GM18511 (cell line): ENCODE results near the gene SORCS2.

Experiments used
- ATAC-seq: cut with Tn5 transposase; IDR thresholded peaks from one replicate; pipeline ENCODE4 v1.9.1; 2021; ENCODE audit warnings: mild to moderate bottlenecking, moderate library complexity; ENCODE audit not compliant: unreplicated experiment

The SORCS2 gene

DNA sequence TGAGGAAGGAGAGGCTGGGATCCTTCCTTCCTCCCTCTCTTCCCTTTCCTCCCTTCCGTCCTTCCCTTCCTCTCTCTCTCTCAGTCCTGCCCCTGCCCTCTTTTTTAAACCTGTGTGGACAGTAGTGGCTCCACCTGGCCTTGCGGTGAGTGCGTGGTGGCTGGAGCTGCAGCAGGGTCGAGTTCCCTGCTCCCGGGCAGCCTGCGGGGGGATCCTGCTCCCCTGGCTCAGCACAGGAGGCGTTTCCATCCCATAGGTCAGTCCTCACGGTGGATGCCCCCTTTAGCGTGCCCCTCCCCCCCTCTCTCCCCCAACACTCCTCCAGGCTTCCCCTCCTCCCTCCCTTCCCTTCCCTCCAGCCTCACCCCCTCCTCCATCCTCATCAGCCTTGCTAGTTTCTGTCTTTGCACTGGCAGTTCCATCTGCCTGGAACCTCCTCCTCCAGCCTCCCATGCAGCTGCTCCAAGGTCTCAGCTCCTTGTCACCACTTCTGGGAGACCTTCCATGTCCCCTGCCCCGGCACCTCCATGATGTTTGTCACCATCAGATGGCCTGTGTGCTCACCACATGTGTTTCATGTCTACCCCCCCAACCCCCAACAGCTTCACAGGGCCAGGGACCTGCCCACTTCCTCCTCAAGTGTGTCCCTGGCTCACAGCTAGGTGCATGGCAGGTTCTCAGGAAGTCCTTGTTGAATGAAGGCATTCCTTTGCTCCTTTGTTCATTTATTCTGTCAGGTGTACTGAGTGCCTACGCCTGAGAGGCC, 174.0 kb downstream of the SORCS2 start:
- ATAC-seq = no peak

DNA sequence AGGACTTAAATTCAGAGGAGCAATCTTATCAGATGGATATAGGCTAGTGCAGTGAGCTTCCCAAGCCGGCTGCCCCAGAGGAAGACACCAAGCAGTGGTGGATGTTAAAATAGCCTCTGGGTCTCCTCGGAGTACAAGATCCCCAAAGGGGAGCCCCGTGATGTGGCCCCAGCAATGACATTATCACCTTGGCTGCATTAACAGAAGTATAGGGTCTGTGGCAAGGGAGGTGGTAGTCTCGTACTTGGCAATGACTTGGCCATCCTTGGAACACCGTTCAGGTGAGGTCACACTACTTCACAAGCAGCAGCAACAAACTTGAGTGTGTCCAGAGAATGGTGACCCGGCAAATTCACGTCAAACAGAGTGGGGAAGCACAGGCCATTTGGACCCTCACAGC, 174.6 kb downstream of the SORCS2 start:
- ATAC-seq = no peak

DNA sequence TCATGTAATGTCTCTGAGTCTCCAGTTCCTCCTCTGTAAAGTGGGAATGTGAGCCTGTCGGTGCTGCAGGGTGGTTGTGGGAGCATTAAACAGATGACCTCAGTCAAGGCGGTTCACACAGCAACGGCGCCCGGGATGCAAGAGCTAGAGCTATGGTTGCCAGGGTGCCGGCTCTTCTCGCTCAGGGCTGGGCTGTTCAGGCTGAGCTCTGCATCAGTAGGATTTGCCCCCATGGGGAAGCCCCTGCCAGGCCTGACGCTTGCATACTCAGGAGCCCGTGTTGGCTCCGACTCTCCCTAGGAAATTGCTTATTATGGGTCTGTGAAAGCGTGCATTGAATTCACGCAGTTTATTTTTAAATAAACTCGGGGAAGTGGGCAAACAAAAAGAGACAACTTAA, 175.1 kb downstream of the SORCS2 start:
- ATAC-seq = no peak

DNA sequence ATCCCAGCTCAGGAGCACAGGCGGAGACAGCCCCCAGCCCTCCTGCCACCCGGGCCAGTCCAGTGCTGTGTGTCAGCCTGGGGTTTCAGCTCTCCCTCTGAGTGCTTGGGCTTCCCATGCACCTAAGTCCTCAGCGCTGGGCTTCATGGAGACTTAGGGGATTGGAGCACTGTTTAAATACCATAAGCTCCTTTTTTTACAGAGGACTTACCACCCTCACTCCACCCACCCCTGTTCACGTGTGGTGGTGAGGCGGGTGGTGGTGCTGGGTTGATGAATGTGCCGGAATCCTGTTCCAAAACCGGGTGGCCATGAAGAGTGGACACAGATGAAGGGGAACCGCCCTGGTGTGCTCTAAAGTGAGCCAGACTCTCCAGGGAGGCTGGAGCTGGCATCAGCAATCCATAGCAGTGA, 175.5 kb downstream of the SORCS2 start:
- ATAC-seq = no peak

DNA sequence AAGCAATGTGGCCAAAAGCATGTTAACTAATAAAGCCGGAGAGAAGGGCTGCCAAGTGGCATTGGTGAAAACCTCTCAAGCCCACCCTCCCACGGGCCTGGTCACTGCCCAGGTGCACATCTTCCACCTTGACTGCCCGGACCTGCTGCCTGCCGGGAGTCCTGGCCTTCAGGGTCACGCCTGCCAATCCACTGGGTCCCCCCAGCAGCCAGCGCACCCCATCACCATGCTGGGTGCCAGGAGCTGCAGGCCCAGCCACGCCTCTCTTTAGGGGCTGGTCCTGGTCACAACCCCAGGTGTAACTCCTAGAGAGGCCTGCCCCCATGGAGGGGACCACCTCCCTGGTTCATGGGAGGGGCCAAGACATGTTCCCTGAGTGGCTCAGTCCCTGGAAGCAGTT, 176.0 kb downstream of the SORCS2 start:
- no peak for ATAC-seq

DNA sequence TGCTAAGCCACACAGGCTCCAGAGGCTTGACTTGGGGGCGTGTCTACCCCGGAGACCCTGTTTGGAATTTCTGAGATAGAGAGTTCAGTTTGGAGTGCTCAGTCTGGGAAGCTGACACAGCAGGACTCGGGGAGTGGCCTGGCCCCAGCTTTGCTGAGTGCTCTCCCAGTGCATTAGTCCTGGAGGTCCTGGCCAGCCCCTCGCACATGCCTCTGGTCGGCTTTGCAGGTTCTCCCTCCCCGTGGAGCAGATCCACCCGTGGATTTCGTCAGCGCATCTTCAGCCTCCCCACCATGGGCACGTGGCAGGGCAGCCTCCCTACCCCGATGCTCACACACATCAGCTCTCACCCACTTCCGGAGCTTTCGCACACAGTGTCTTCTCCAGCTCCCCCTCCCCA, 177.2 kb downstream of the SORCS2 start:
- no peak for ATAC-seq

DNA sequence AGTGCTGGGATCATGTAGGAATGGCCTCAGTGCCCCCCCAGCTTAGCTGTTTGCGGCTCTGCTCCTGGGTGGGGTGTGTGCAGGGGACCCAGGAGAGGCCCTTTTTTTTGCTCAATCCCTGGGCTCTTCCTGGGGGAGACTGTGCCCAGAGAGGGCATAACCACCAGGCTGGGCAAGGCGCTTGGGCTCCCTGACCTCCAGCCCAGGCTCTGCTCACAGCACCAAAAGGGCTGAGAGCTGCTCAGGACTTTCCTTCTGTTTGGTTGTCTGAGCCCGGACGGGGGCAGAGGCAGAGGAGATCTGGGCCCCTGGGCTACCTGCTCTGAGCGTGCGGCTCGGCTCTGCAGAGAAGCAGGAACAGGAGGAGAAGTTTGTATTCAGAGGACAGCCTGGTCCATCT, 177.7 kb downstream of the SORCS2 start:
- no peak for ATAC-seq

DNA sequence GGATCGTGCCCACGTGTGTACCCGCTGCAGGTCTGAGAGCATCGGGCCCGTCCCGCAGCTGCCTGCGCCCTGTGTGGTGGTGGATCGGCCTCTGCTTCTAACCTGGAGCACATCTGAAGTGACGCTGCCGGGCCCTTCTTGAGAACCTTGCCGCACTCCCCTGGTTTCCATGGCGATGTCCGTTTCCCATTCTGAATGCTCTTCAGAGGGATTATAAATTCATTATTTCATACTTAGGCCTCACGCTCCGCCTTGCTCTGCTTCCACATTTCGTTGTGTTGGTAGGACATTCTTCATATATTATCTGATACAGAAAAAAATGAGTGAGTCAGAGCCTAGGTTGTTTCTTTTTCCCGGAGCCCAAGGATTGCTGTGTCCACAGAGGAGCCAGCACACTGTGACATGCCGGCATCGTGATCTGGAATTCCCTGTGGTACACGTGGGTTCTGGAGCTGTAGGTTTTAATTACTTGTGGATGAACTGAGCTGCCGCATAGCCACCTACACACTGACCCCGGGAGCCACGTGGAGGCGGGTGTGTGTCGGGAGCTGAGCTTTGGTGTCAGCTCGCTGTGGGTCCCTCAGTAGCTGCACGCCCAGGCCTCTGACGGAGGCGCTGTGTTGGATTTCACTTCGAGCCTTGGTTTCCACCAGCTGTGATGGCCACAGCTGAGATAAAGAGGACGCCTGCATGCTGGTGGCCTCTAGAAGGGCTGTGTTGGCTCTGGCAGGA, 179.0 kb downstream of the SORCS2 start:
- ATAC-seq = no peak

DNA sequence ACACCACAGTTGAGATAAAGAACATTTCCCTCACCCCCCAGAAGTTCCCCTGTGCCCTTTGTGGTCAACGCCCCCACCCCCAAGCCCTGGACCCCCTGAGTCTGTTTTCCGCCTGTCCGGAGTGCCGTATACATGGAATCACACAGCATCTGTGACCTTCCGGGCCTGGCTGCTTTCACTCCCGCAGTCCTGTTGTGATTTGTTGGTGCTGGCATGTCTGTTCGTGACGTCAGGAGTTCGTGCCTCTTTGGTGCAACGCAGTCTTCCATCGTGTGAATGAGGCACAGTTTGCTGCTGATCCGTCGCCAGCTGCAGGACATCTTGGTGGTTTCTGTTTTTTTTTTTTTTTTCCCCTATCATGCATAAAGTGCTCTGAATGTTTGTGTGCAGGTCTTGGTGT, 180.3 kb downstream of the SORCS2 start:
- no peak for ATAC-seq

DNA sequence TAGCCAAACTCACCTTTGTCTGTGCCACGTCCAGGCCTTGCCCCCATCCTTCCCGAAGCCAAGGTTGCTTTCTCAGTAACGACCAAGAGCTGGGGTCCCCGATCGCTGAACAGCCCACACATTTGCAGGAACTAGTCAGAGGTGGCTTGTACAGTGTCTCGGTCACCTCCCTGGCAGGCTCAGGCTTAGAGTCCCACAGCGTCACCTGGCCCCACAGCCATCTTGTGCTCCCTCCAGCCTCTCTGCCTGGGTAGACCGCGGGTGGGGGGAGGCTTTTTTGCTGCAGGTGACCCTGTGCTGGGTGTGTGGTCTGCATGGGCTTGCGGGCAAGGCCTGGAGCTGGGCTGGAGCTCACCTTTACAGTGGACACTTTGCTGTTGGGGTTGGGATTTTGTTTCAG, 182.2 kb downstream of the SORCS2 start:
- no peak for ATAC-seq

DNA sequence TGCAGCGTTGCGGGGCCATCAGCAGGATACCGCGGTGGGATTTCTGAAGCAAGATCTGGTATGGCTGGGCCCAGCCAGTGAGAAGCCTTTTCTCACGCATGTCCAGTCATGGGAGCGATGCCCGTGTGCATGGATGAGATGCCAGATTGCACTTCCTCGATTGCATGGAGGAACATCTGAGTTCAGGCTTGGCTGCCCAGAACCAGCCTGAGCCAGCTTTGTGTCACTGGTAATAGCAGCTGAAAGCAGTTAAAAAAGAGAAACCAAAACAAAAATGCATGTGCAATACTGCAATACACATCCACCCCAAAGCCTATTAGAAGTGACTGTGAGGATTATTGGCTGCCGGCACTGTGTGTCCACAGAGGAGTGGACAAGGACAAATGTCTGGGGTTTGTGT, 183.1 kb downstream of the SORCS2 start:
- ATAC-seq = no peak

DNA sequence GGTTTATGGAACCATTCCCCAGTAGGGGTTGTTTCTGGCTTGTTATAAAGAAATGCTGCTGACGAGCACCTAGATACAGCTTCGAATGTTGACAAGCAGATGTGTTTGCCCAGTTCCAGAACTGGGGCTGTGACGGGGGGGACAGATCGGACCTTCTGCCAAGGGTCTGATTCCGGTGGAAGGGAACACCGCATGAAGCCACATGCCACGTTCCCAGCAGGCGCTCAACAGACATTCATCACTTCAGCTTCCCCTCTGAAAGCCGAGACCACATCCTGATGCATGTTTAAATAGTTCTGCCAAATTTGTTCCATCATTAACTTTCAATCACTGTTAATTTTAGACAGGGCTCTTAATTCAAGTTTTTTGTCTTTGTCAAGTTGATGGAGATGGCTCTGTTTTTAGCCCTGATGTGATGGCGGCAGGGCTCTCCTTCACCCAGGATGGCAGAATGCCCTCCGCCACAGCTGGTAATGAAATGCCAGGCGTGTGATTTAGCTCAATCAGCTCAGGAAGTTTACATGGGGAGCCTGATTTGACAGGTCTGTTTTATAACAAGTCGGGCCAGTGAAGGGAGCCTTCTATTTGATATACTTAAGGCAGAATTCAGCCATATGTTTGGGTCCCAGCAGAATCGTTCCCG, 185.0 kb downstream of the SORCS2 start:
- no peak for ATAC-seq

DNA sequence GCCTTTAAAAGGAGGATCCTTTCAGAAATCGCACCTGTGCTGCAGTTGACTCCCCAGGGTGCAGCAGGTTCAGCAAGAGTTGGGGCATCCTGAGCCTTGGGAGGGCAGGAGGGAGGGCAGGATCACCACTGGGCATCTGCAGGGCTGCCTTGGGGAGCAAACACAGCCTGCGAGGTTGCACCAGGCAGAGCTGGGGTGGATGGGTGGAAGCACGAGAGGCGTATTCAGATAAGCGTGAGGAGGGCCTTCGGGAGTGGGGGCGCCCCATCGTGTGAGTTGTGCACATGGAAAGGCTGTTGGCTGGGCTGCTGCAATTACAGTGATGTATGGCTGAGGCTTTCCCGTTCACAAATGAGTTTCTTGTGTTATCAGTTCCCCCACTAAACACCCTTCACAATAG, 186.8 kb downstream of the SORCS2 start:
- ATAC-seq = no peak

DNA sequence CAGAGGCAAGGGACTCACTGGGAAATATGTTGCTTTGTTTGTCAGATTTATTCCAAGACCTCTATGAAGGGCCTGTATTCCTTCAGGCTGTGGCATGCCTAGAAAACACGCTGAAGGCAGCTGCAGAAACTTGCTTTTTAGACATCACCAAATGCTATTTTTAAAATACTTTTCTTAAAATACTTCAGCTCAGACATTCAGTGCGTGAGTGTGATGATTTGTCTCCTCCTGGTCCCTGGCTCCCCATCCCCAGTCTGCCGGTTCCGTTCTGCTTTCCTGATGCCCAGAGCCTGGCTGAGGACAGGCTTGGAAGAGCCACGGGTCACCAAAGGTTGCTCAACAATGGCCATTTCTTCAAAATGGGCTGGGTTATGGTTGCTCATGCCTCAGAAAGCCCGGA, 187.4 kb downstream of the SORCS2 start:
- no peak for ATAC-seq

DNA sequence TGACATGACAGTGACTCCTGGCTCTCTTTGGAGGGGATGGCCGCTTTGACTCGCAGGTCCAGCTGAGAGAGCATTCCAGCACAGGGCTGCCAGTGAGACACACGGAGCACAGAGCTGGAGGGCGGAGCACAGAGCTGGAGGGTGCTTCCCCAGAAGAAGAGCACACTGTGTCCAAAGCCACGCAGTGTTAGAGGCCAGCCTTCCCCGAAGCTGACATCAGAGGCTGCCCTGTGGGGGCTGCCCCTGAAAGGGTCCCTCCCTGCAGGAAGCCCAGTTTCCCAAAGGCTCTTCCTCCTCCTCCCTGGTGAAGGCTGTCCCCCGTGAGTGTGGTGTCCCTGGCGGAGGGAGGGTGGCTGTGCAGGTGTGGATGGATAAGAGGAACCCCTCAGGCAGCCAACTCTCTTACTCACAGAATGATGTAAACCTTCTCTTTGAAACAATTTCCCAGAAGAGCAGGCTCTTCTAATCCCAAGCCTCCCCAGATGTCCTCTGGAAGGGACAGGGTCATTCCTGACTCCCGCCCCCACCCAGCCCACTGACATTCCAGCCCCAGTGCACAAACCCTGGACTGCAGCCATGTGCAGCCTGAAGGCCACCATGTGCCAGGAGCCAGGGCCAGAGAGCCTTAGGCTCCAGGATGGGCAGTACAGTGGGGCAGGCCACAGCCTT, 189.0 kb downstream of the SORCS2 start:
- no peak for ATAC-seq

DNA sequence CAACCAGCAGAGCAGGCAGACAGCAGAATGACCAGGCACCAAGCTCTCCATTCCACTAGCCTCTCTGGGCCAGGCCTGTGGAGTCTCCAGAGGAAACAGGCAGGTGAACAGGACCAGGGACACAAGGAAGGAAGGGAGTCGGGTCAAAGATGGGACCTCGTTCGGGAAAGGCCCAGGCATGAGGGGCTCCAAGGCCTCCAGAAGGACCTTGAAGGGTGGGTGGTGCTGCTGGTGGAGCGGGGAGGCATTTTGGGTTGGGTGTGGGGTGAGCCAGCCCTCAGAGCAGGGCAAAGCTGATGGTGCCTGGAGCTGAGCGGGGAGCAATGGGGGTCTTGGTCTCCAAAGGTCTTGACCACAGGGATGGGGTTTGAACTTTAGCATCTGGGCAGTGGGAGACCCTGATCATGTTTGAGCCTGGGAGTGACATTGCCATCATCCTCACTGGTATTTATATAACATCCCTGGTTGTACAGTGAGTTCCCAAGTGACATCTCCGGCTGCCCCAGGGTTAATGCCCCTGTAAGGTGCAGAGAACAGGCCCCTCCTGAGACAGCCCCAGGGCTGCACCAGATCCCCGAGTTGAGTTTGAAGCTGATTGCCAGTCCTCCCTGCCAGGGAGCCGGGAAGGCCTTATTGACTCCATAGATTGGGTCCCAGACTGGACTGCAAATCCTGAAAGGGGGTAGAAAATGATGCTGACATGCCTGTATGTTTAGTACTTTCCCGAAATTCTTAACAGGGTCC, 189.7 kb downstream of the SORCS2 start:
- ATAC-seq = no peak

DNA sequence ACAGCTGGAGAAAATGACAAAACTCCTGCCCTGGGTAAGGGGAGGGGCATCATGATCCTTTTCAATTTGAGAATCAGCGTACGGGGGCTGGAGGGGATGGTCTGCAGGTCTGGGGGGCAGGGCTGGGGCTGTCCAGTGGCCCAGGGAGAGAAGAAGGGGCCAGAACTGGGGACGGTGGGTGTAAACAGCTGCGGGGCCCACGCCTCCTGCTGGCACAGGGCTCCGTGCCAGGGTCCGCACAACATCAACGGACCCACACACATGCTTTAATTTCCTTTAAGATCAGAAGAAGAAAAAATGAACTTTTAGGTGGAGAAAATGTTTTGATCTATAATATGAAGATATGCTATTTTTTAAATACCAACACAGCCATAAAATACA, 190.3 kb downstream of the SORCS2 start:
- ATAC-seq = no peak

DNA sequence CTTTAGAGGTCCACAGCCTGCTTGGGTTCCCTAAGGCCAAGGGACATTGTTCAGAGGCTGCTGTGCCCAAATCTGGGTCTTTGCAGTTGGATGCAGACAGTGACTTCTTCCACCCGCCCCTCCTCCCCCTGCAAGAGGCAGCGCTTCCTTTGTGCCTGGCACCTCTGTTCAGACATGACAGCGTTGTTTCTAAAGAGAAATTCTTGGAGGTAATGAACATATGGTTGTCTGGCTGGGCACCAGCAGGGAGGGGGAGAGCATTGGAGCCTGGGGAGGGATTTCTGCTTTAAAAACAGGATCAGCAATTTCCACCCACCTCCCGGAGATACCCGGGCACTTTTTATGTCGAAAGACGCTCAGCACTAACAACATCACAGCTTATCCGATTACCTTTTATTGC, 190.9 kb downstream of the SORCS2 start:
- ATAC-seq = no peak

DNA sequence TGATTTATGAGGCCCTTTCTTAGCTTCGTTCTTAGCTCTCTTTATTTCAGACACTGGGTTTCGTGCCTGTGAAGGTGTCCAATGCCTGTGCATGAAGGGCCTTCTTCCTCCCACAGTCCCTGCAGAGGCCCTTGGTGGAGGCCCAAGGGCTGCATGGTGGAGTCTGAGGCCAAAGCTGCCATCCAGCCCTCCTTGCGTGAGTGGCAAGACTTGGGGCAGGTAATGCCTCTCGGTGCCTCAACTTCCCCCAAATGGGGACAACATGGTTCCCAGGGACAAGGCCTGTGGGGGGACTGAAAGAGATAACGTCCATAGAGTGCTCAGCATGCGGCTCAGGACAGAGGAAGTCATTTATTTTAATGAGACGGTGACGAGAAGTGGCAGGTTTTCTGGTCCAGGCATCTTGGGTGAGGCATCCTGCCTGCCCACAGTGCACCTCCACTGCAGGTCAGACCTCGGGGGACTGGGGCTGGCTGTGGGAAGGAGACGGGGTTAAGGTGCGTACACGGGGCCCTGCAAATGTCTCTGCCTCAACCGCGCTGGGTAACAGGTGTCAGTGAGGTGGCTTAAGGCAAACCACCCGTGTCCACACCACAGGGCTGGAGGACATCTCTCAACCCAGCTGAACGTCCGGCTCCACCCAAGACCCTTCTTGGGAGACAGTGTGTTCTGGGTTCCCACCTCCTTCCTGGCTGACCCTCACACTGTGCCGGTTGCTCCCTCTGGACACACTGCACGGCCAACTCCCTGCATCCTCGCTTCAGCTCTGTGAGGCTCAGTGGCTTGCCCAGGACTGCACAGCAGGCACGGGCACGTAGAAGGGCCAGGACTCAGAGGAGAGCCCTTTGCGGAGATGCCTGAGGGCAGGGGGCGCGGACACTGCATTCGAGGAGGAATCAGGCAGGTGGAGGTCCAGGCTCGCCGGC, 191.9 kb downstream of the SORCS2 start:
- no peak for ATAC-seq
